Neural cell (in vitro differentiated cells): ENCODE results near the gene ARID1A.

Experiments
- CTCF ChIP-seq: fragments of 450-650 bp; IDR thresholded peaks from 2 replicates; pipeline ENCODE4 v1.5.1; 2014; ENCODE audit warnings: antibody characterized with exemption, mild to moderate bottlenecking, moderate library complexity; ENCODE audit not compliant: poor library complexity, severe bottlenecking
- EP300 ChIP-seq: fragments of 450-650 bp; conservative IDR thresholded peaks from 2 replicates; pipeline ENCODE4 v1.6.1; 2014; ENCODE audit warnings: antibody characterized with exemption, mild to moderate bottlenecking, moderate library complexity; ENCODE audit not compliant: poor library complexity, severe bottlenecking
- EZH2 ChIP-seq: fragments of 200-600, 300-800 bp; shearing (Covaris generic), sonication (generic); IDR thresholded peaks from 2 replicates; pipeline ENCODE4 v1.6.1; 2014; ENCODE audit warnings: antibody characterized with exemption, low read length, borderline replicate concordance, mild to moderate bottlenecking; ENCODE audit not compliant: insufficient read depth, poor library complexity, severe bottlenecking
- POLR2AphosphoS5 ChIP-seq: IDR thresholded peaks from 2 replicates; pipeline ENCODE4 v1.6.1; 2012
- RAD21 ChIP-seq: fragments of 450-650 bp; conservative IDR thresholded peaks from 2 replicates; pipeline ENCODE4 v1.6.1; 2014; ENCODE audit warnings: antibody characterized with exemption, mild to moderate bottlenecking, moderate library complexity
- SMC3 ChIP-seq: fragments of 450-650 bp; conservative IDR thresholded peaks from 2 replicates; pipeline ENCODE4 v1.6.1; 2014; ENCODE audit warnings: antibody characterized with exemption, mild to moderate bottlenecking, moderate library complexity; ENCODE audit not compliant: poor library complexity
- TAF1 ChIP-seq: IDR thresholded peaks from 2 replicates; pipeline ENCODE4 v1.6.1; 2012; ENCODE audit warnings: low read depth
- TF ChIP-seq, protein P1 (sequence below): IDR thresholded peaks from 2 replicates; pipeline ENCODE4 v1.6.1; 2012; ENCODE audit warnings: borderline replicate concordance

DNA sequence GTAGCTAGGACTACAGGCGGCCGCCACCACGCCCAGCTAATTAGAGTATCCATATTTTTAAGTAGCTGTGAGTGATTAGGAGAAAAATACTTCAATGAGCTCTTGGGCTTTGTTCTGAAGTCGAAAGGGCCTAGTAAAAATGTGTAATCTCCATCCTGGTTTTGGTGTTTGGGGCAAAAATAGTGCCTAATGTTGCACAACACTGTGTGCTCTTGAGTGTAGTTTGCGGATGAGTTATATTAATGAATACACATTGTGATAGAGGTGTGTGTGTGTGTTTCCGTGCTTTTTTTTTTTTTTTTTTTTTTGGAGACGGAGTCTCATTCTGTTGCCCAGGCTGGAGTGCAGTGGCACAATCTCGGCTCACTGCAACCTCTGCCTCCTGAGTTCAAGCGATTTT, 6.3 kb upstream of the ARID1A start:
- TF ChIP-seq EP300, result no peak
- no peak for TF ChIP-seq RAD21
- TF ChIP-seq CTCF, result no peak
- TF ChIP-seq, protein P1, sequence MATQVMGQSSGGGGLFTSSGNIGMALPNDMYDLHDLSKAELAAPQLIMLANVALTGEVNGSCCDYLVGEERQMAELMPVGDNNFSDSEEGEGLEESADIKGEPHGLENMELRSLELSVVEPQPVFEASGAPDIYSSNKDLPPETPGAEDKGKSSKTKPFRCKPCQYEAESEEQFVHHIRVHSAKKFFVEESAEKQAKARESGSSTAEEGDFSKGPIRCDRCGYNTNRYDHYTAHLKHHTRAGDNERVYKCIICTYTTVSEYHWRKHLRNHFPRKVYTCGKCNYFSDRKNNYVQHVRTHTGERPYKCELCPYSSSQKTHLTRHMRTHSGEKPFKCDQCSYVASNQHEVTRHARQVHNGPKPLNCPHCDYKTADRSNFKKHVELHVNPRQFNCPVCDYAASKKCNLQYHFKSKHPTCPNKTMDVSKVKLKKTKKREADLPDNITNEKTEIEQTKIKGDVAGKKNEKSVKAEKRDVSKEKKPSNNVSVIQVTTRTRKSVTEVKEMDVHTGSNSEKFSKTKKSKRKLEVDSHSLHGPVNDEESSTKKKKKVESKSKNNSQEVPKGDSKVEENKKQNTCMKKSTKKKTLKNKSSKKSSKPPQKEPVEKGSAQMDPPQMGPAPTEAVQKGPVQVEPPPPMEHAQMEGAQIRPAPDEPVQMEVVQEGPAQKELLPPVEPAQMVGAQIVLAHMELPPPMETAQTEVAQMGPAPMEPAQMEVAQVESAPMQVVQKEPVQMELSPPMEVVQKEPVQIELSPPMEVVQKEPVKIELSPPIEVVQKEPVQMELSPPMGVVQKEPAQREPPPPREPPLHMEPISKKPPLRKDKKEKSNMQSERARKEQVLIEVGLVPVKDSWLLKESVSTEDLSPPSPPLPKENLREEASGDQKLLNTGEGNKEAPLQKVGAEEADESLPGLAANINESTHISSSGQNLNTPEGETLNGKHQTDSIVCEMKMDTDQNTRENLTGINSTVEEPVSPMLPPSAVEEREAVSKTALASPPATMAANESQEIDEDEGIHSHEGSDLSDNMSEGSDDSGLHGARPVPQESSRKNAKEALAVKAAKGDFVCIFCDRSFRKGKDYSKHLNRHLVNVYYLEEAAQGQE, result no peak
- no peak for TF ChIP-seq POLR2AphosphoS5
- no peak for TF ChIP-seq SMC3
- TF ChIP-seq EZH2, result no peak
- no peak for TF ChIP-seq TAF1
